Right renal cortex interstitium (tissue), 3 donors: ENCODE measurements around the gene NDUFB3. TPM values are rescaled to one million over a fixed set of nuclear protein-coding genes. Genes with fewer than 3 reads are reported as not detected.

Source experiments
- DNase-seq, 3 donors: peaks; one replicate each; pipeline ENCODE4 v3.0.0-alpha.2; 2013; ENCODE audit warnings: low read depth in 3 of 3, low spot score in 2 of 3
- polyA plus RNA-seq, 3 donors: library from polyadenylated mRNA; unstranded; fragments of 120-200 nt; gene quantifications; one replicate each; pipeline ENCODE4 v1.2.1, GENCODE V29; 2013; ENCODE audit not compliant: insufficient read length in 3 of 3

The NDUFB3 gene
- polyA plus RNA-seq, 3 donors: 131 to 137 (median 132) TPM

DNA sequence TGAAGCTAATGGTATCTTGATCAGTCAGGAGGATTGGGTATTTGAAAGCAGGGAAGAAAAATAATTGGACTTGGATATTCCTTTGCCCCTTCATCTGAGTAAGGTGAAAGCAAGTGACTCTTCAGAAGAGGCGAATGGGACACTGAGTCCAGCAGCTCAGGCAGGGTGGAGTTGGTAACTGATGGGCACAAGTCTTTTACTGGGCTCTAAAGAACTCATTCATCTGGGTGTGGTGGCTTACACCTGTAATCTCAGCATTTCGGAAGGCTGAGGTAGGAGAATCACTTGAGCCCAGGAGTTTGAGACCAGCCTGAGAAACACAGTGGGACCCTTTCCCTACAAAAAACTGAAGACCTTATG is 55.3 kb downstream of the NDUFB3 start:
- DNase-seq: no peak

DNA sequence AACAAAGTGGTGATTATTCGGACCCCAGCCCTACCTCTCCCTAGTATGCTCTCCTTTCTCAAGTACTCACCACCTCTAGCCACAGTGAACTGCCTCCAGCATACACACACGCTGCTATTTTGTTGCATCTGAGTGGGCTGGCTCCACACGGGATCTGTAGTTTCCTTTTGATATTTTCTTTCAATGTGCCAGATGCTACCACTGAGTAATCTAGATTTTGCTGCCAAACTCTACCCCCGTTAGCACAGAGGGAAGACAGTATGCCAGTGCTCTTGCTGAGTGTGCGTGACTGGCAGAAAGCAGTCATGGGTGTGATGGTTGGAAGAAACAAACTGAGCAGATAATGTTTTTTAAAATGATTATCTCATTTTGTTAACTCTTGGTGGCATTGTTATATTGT is 55.8 kb downstream of the NDUFB3 start:
- DNase-seq: no peak

GRCh38 chr2:201128033-201128432 is 56.2 kb downstream of the NDUFB3 start:
- no peak for DNase-seq

DNA sequence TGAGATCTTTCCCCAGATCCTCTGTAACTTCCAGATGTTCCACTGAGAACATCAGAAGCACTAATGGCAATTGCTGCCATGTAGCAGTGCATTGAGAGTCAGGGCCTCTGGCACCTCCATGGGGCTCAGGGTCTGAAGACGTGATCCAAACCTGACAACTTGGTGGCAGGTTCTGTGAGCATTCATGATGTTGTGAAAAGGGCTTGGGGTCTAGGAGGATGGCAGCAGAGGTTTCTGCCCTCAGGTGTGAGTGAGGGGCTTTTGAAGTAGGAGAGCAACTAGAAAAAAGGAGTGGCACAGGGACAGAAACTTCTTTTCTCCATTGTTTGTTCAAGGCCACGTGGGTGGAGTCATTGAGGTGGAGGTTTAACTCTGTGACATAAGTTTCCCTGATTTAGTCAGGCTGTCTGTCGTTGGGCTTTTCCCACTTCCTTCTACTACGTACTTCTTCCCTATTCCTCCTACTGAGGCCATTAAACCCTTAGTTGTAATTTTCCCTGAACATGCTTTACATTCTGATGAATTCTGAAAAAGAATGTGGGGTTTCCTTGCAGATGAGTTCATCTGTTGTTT is 57.2 kb downstream of the NDUFB3 start:
- DNase-seq: no peak

DNA sequence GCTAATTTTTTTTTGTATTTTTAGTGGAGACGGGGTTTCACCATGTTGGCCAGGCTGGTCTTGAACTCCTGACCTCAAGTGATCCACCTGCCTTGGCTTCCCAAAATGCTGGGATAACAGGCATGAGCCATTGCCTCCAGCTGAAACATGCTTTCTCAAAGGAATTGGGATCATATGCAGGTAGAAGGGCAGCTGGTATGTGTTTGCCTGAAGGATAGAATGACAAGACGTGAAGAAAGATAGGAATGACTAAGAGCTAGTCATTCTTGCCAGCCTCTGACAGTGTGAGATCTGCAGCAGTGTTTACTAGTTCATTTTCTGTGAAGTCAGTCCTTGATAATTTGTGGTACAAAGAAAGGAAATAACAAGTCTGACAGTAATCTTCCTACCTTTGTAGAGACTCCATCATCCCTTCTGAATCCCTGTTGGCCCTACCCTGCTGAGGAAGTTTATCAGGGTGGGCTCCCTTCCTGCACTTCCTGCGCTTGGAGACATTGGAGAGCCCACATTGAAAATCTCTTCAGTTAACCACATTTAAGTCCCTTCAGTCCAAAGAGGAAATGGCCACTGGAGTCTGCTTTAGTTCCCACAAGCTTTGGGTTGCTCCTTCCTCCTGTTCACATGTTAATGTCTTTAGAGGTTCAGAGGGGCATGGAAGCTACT is 58.9 kb downstream of the NDUFB3 start:
- no peak for DNase-seq

DNA sequence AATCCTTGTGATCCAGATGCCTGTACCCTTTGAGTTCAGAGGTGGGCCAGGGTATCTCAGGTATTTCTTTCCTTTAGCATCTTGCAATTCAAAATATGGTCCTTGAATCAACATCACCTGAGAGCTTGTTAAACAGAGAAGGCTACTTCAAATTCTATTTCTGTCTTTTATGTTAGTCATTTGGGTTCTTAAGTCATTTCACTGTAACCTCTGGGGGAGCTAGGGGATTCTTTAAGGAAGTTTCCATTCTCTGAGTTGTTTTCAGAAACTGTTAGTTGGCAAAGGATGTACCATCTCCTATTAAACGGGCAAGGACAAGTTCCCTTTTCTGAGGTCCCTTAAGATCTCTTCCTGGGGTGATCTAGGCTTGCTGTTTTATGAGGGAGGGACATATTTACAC is 60.7 kb downstream of the NDUFB3 start:
- DNase-seq: no peak

Other genes with a start within 250 kb of the NDUFB3 start
- 100 to 1,000 TPM; 284 to 317 (median 293) TPM for gene CLK1, start 207.3 kb upstream of the NDUFB3 start, polyA plus RNA-seq
- 10 to 100 TPM; 59.3 to 80.2 (median 69.8) TPM for gene PPIL3, start 182.9 kb upstream of the NDUFB3 start, polyA plus RNA-seq
- 10 to 100 TPM; 51.9 to 53.6 (median 52.6) TPM for gene NIF3L1, start 182.6 kb upstream of the NDUFB3 start, polyA plus RNA-seq
- gene ORC2, start 108.3 kb upstream of the NDUFB3 start, polyA plus RNA-seq: 10 to 100 TPM; 29.8 to 31.8 (median 31.2) TPM
- gene HYCC2, start 330 bp upstream of the NDUFB3 start, polyA plus RNA-seq: 10 to 100 TPM; 13.3 to 13.5 (median 13.5) TPM
- gene CFLAR, start 44.2 kb downstream of the NDUFB3 start, polyA plus RNA-seq: 10 to 100 TPM; 50.2 to 55.3 (median 52.8) TPM
- 1 to 10 TPM; 7.2 to 8.0 (median 8.0) TPM for gene CASP10, start 111.1 kb downstream of the NDUFB3 start, polyA plus RNA-seq
- 10 to 100 TPM; 14.9 to 17.3 (median 15.2) TPM for gene CASP8, start 188.5 kb downstream of the NDUFB3 start, polyA plus RNA-seq